H1 (cell line): Measurements from ENCODE around the gene OR8D4.

Experiments used
- CHD1 ChIP-seq: IDR thresholded peaks from 2 replicates; pipeline ENCODE4 v1.6.1; 2012; ENCODE audit warnings: low read depth, low read length, improper control_type of control experiment
- POLR2A ChIP-seq, 2 experiments: IDR thresholded peaks; 1 replicate in 1 of 2; 2 replicates in 1 of 2; pipeline ENCODE4 v1.6.1; 2011; ENCODE audit warnings: low read depth in 2 of 2, low read length in 2 of 2, mild to moderate bottlenecking in 2 of 2; ENCODE audit errors: control extremely low read depth in 1 of 2
- POLR2AphosphoS5 ChIP-seq: IDR thresholded peaks from 2 replicates; pipeline ENCODE4 v1.6.1; 2011; ENCODE audit warnings: low read depth, low read length
- RAD21 ChIP-seq, 2 experiments: IDR thresholded peaks in 1 of 2; conservative IDR thresholded peaks in 1 of 2; 2 replicates each; pipeline ENCODE4 v1.6.1; 2011; ENCODE audit warnings: low read depth in 2 of 2, low read length in 2 of 2, improper control_type of control experiment in 1 of 2, inconsistent platforms in 1 of 2, mild to moderate bottlenecking in 1 of 2, moderate library complexity in 1 of 2
- SRF ChIP-seq: IDR thresholded peaks from 2 replicates; pipeline ENCODE4 v1.6.1; 2011; ENCODE audit warnings: mild to moderate bottlenecking, low read depth, low read length, moderate library complexity
- YY1 ChIP-seq: IDR thresholded peaks from 2 replicates; pipeline ENCODE4 v1.6.1; 2011; ENCODE audit warnings: low read depth, mild to moderate bottlenecking, low read length
- TF ChIP-seq, protein P1 (sequence below), 3 experiments: IDR thresholded peaks; 1 replicate in 2 of 3; 2 replicates in 1 of 3; pipeline versions ENCODE4 v1.5.1 to v1.6.1; 2011; ENCODE audit warnings: low read length in 3 of 3, mild to moderate bottlenecking in 3 of 3, inconsistent platforms in 2 of 3, low read depth in 1 of 3, moderate library complexity in 1 of 3; ENCODE audit not compliant: insufficient read depth in 1 of 3; ENCODE audit errors: control extremely low read depth in 1 of 3
- TF ChIP-seq, protein P2 (sequence below): IDR thresholded peaks from 2 replicates; pipeline ENCODE4 v1.6.1; 2012; ENCODE audit warnings: inconsistent platforms

DNA sequence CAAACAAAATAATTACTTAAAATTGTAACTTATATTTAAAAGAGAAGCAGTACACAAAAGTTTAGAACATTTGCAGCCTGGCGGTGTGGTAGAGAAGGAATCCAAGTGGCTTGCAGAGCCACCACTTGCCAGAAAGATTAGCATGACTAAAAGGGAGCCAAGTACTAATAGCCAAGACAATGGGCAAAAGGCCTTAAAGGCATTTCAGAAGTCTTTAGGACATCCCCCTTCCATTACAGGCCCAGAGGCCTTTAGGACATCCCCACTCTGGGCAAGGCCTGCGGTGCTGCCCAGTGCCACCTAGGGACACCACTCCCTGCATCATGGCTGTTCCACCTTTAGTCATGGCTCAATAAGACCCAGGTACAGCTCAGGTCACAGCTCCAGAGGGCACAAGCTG, 48.9 kb upstream of the OR8D4 start:
- no peak for TF ChIP-seq RAD21 (IDR thresholded peaks at IDR 0.05 in 1 of 2, conservative IDR thresholded peaks at IDR 0.05 in 1 of 2; ENCODE audit: low read depth in 2 of 2, low read length in 2 of 2)
- TF ChIP-seq POLR2AphosphoS5: no peak
- TF ChIP-seq CHD1: no peak
- TF ChIP-seq, protein P1, sequence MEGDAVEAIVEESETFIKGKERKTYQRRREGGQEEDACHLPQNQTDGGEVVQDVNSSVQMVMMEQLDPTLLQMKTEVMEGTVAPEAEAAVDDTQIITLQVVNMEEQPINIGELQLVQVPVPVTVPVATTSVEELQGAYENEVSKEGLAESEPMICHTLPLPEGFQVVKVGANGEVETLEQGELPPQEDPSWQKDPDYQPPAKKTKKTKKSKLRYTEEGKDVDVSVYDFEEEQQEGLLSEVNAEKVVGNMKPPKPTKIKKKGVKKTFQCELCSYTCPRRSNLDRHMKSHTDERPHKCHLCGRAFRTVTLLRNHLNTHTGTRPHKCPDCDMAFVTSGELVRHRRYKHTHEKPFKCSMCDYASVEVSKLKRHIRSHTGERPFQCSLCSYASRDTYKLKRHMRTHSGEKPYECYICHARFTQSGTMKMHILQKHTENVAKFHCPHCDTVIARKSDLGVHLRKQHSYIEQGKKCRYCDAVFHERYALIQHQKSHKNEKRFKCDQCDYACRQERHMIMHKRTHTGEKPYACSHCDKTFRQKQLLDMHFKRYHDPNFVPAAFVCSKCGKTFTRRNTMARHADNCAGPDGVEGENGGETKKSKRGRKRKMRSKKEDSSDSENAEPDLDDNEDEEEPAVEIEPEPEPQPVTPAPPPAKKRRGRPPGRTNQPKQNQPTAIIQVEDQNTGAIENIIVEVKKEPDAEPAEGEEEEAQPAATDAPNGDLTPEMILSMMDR (IDR thresholded peaks at IDR 0.05; ENCODE audit: control extremely low read depth in 1 of 3, insufficient read depth in 1 of 3, low read depth in 1 of 3, low read length in 3 of 3): no peak
- TF ChIP-seq POLR2A (IDR thresholded peaks at IDR 0.05; ENCODE audit: control extremely low read depth in 1 of 2, low read depth in 2 of 2, low read length in 2 of 2): no peak
- no peak for TF ChIP-seq SRF
- TF ChIP-seq YY1: no peak
- TF ChIP-seq, protein P2, sequence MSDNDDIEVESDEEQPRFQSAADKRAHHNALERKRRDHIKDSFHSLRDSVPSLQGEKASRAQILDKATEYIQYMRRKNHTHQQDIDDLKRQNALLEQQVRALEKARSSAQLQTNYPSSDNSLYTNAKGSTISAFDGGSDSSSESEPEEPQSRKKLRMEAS: no peak
